ENCODE results near the gene KRT27.

DNA sequence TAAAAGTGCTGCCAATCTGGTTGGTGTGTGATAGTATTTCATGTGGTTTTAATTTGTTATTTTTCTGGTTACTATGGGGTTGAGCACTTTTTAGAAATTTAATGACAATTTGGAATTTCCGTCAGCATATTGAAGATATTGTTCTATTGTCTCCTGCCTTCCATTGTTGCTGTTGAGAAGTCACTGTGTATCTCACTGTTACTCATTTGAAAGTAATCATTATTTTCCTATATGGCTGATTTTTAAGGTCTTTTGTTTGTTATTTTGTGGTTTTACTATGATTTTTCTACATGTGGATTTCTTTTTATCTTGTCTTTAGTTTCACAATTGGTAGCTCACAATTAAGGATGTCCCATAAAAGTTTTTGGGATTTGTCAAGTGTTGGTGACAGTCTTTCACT lies 18.6 kb downstream of the KRT27 start:
- TF ChIP-seq, protein P1, sequence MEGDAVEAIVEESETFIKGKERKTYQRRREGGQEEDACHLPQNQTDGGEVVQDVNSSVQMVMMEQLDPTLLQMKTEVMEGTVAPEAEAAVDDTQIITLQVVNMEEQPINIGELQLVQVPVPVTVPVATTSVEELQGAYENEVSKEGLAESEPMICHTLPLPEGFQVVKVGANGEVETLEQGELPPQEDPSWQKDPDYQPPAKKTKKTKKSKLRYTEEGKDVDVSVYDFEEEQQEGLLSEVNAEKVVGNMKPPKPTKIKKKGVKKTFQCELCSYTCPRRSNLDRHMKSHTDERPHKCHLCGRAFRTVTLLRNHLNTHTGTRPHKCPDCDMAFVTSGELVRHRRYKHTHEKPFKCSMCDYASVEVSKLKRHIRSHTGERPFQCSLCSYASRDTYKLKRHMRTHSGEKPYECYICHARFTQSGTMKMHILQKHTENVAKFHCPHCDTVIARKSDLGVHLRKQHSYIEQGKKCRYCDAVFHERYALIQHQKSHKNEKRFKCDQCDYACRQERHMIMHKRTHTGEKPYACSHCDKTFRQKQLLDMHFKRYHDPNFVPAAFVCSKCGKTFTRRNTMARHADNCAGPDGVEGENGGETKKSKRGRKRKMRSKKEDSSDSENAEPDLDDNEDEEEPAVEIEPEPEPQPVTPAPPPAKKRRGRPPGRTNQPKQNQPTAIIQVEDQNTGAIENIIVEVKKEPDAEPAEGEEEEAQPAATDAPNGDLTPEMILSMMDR (conservative IDR thresholded peaks at IDR 0.05; ENCODE audit: low read length): no peak
- TF ChIP-seq EZH2phosphoT487 (IDR thresholded peaks at IDR 0.05; ENCODE audit: borderline replicate concordance, low read depth, low read length): no peak

Measured in OCI-LY7 (cell line).